Naive thymus-derived CD8-positive, alpha-beta T cell (primary cell): ENCODE data around the gene C9orf50. TPM values are rescaled to one million over a fixed set of nuclear protein-coding genes. Genes with fewer than 3 reads are reported as not detected.

ENCODE experiments used
- ATAC-seq, 2 donors: fragments of 150-1000 bp; cut with Tn5 transposase in 1 of 2; sonication (Bioruptor Pico), chemical (Tn5 transposase) in 1 of 2; 1 replicate in 1 of 2; 2 replicates in 1 of 2; pipeline ENCODE4 v1.10.0; 2021; ENCODE audit warnings: mild to moderate bottlenecking in 2 of 2, moderate library complexity in 2 of 2
- POLR2A ChIA-PET: fragments of 350-600 bp; sonication (Branson Sonifier 250); formaldehyde crosslinking; loops from one replicate; lab custom pipeline; 2021; ENCODE audit warnings: antibody characterized with exemption; lab: Charles Lee
- DNase-seq, 10 donors: peaks; one replicate each; pipeline versions ENCODE4 v3.0.0 to v3.0.0-alpha.2; 2020 to 2022
- H3K27ac Mint-ChIP-seq, 10 donors: one replicate each; pipeline ENCODE4 v1.8.0; 2020 to 2022; ENCODE audit warnings: mild to moderate bottlenecking in 10 of 10, mixed read lengths in 10 of 10, moderate library complexity in 4 of 10, inconsistent platforms in 1 of 10
- H3K27me3 Mint-ChIP-seq, 5 donors: one replicate each; pipeline ENCODE4 v1.8.0; 2021 to 2022; ENCODE audit warnings: mixed read lengths in 5 of 5
- H3K36me3 Mint-ChIP-seq, 3 donors: one replicate each; pipeline ENCODE4 v1.8.0; 2020 to 2022; ENCODE audit warnings: mixed read lengths in 3 of 3, mild to moderate bottlenecking in 2 of 3, inconsistent platforms in 1 of 3
- H3K4me1 Mint-ChIP-seq, 4 donors: one replicate each; pipeline ENCODE4 v1.8.0; 2021 to 2022; ENCODE audit warnings: mixed read lengths in 4 of 4
- H3K4me3 Mint-ChIP-seq, 10 donors: one replicate each; pipeline ENCODE4 v1.8.0; 2020 to 2022; ENCODE audit warnings: mild to moderate bottlenecking in 10 of 10, mixed read lengths in 10 of 10, moderate library complexity in 6 of 10, inconsistent platforms in 1 of 10
- H3K9me3 Mint-ChIP-seq, 9 donors: one replicate each; pipeline ENCODE4 v1.8.0; 2020 to 2022; ENCODE audit warnings: mixed read lengths in 9 of 9, mild to moderate bottlenecking in 3 of 9, inconsistent platforms in 1 of 9, moderate library complexity in 1 of 9
- polyA plus RNA-seq, 3 donors: library from polyadenylated mRNA; unstranded; fragments of 300-500 nt; fragmentation: Illumina TruSeq; gene quantifications; one replicate each; pipeline ENCODE4 v1.2.3, GENCODE V29; 2021
- total RNA-seq, 8 experiments: library from RNA in 2 of 8; stranded (reverse) in 2 of 8; gene quantifications; one replicate each; pipeline ENCODE4 v1.2.3 and lab custom pipeline; 2021 to 2026

Gene C9orf50
- total and polyA plus RNA-seq, 5 experiments from 2014 or later, result not detected

DNA sequence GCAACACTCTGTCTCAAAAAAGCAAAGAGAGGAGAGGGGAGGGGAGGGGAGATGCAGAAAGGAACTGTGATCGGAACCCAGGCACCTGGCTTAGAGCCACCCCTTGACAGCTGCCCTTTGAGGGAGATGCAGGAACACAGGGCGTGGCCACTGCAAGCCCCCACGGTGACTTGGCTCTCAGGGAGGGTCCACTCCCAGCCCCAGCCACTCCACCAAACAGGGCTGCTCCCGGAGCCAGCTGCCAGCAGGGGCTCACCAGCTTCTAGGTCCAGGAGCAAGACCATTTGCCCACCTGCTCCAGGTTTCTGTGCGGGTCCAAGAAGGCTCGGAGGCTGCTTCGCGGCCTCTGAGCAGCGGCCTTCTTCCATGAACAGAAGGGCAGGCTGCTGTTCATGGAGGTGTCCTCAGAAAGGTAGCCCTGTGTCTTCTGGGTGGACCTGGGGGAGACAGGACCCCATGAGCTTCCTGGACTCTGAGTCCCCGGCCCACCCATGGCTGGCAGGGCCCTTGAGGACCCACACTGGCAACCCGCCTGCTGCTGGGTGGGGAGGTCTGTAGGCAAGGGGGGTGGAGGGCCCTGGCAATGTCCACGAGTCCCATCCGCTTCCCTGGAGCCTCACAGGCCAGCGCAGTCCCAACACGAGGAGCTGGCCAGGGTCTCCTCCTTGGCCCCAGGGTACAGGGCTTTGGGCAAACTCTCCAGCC, 7.9 kb downstream of the C9orf50 start:
- POLR2A ChIA-PET, result interaction anchor here (1.2 to 6.1 kb wide), 2 partner anchors 435 to 473 kb away, joined by 3 to 35 read pairs; partner anchors contain the start of gene IER5L
- no peak for ATAC-seq
- H3K9me3 Mint-ChIP-seq, result no peaks in the 10 kb centered on the region
- no peak overlapping the region for H3K4me3 Mint-ChIP-seq
- H3K4me1 Mint-ChIP-seq, result peaks cover 5 to 26% (median 22%) of the 10 kb centered on the region in 4 donors
- H3K27ac Mint-ChIP-seq, result no peak overlapping the region
- DNase-seq, result no peak
- H3K27me3 Mint-ChIP-seq, result peaks cover 0 to 2% (median 0%) of the 10 kb centered on the region in 5 donors
- no peaks in the 10 kb centered on the region for H3K36me3 Mint-ChIP-seq

DNA sequence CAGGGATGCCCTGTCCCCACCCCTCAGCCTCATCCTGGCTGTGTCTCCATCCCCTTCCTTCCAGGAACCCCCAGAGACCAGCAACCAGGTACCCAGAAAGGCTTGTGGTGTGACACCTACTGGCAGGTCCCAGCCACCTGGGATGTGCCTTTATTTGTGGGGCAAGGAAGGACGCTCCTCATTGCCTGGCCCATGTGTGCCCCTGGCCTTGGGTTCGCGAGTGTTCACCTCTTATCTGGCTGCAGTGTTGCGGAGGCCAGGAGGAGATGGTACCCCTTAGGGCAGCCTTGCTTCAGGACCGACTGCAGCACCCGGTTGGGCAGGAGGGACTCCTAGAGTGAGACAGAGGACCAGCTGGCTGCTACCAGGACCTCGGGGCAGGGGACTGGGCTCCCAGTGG, 8.8 kb downstream of the C9orf50 start:
- DNase-seq (no peak), ATAC-seq (no peak)
- POLR2A ChIA-PET, result interaction anchor here (1.2 to 6.1 kb wide), 2 partner anchors 434 to 472 kb away, joined by 3 to 35 read pairs; partner anchors contain the start of gene IER5L
- Mint-ChIP-seq H3K4me1 (peaks cover 9 to 34% (median 29%) of the 10 kb centered on the region in 4 donors), H3K9me3 (no peaks in the 10 kb centered on the region), H3K27me3 (peaks cover 0 to 2% (median 0%) of the 10 kb centered on the region in 5 donors), H3K4me3 (peak overlapping the region in 2 of 10 donors; percentile 6 to 39), H3K27ac (no peak overlapping the region), H3K36me3 (no peaks in the 10 kb centered on the region)

DNA sequence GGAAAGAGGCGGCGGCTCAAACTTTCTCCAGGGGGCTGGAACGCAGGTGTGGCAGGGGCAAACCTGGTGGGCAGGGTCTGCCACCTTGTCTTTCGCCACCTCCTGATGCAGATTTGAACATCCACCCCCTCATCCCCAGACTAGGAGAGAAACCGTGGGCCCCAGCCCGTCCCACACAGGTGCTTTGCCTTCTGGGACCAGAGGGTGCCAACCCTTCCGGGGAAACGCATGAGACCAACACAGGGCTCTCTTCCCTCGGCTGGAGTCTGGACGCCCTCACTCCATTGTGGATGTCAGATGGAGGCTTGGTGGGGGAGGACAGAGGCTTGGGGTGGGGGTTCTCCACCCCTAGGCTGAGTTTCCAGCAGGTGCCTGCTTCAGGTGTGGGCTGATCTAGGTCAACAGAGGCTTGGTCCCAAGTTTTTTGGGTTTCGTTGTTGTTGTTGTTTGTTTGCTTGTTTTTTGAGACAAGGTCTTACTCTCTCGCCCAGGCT, 9.5 kb downstream of the C9orf50 start:
- ATAC-seq, result no peak
- peak overlapping the region in 6 of 10 donors; percentile 11 to 91 (median 68) for H3K27ac Mint-ChIP-seq

DNA sequence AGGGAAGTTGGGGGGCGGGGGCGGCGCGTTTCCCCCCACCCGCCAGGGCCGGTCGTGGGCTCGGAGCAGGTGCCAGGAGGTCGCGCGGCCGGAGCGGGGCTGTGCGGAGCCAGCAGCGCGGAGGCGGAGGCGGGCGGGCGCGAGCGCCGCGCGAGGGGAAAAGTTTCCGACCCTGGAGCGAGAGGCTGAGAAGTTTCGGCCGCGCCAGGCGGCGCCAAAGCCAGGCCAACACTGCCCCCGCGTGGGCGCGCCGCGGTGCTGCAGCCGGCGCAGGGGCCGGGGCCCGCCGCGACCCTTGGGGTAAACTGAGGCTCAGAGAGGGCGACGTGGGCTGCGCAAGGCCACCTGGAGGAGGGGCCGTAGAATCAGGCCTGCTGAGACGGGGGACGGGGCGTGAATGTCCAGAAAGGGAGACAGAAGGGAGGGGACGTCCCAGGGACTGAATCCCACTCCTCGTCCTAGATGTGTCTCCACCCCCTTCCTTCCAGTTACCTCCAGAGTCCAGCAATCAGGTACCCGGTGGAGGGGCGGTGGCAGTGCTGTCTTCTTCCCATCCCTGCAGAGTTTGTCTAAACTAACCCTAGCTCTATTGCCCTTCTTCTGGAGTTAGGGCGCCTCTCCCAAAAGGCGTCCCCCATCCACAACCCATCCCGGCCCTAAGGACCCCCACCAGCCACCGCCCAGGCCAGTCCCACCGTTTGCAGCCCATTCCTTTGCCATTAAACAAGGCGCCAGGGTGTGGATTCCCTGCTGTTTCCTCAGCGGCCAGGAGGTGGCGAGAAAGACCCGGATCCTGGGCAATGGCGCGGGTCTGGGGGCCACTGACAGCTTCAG, 10.2 kb downstream of the C9orf50 start:
- no peaks in the 10 kb centered on the region for H3K9me3 Mint-ChIP-seq
- H3K27ac Mint-ChIP-seq, result peak overlapping the region in 8 of 10 donors; percentile 14 to 91 (median 68)
- H3K36me3 Mint-ChIP-seq, result no peaks in the 10 kb centered on the region
- ATAC-seq, result peak; percentile 73
- POLR2A ChIA-PET, result interaction anchor here (0.6 to 6.1 kb wide), 5 partner anchors 14 to 471 kb away, joined by 3 to 35 read pairs (median 4); no protein-coding TSS in a partner anchor
- peaks cover 10 to 44% (median 38%) of the 10 kb centered on the region in 4 donors for H3K4me1 Mint-ChIP-seq
- H3K27me3 Mint-ChIP-seq, result peaks cover 0 to 1% (median 0%) of the 10 kb centered on the region in 5 donors
- peak overlapping the region; percentile 75 to 91 (median 80) for H3K4me3 Mint-ChIP-seq
- peak; percentile 59 to 82 (median 72) for DNase-seq

More for the DNA sequence above, 9.5 kb downstream of the C9orf50 start:
- no peaks in the 10 kb centered on the region for H3K36me3 Mint-ChIP-seq
- DNase-seq, result no peak
- peaks cover 10 to 38% (median 33%) of the 10 kb centered on the region in 4 donors for H3K4me1 Mint-ChIP-seq
- peak overlapping the region in 6 of 10 donors; percentile 41 to 91 (median 69) for H3K4me3 Mint-ChIP-seq
- POLR2A ChIA-PET, result interaction anchor here (0.6 to 6.1 kb wide), 6 partner anchors 13 to 471 kb away, joined by 3 to 35 read pairs (median 4); partner anchors contain the start of gene IER5L
- H3K27me3 Mint-ChIP-seq, result peaks cover 0 to 2% (median 0%) of the 10 kb centered on the region in 5 donors
- no peaks in the 10 kb centered on the region for H3K9me3 Mint-ChIP-seq

DNA sequence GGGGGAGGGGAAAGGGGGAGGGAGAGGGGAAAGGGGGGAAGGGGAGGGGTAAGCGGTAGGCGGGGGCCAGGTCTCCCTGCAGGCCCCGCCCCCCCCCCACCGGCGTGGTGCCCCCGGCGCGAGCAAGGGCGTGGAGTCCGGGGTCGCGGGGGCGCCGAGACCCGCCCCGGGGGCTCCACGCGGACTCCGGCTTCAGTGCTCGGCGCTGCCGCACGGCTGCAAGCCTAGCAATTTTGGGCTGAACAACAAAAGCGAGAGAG, 10.8 kb downstream of the C9orf50 start:
- Mint-ChIP-seq H3K4me1 (peaks cover 10 to 44% (median 40%) of the 10 kb centered on the region in 4 donors), H3K9me3 (no peaks in the 10 kb centered on the region), H3K36me3 (no peaks in the 10 kb centered on the region), H3K27me3 (no peaks in the 10 kb centered on the region), H3K27ac (peak overlapping the region in 2 of 10 donors; percentile 94), H3K4me3 (peak overlapping the region; percentile 22 to 91 (median 42))
- DNase-seq, result no peak
- POLR2A ChIA-PET, result interaction anchor here (6.1 kb wide), 1 partner anchor 470 kb away, joined by 35 read pairs; no protein-coding TSS in a partner anchor
- no peak for ATAC-seq

DNA sequence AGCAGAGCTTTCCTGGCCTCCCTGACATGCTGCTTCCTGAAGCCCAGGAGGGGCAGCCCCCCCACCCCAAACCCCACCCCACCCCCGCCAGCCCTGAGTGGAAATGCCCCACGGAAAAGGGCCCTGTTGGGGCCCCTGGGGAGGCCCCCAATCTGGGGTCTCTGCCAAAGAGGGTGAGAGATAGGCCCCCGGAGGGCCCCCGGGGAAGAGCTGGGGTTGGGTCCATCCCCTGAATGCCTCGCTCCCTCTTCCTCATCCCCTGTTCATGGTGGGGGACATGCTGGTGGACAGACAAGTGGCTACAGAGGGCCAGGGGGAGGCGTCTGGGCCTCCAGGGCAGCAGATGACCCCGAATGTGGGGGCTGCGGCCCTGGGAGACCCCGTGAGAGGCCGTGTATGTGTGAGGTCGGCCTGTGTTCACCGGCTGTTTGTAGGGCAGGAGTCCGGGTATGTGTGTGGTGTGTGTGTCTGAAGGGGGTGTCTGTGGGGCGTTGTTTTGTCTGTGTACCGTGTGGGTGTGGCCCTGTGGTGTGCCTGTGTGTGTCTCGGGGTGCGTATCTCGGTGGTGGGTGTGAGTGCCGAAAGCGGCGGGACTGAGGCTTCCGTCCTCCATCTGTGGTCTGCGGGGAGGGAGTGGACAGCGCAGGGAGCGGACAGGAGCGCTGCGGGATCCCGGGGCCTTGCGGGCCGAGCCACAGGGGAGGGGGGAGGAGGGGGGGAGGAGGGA, 11.3 kb downstream of the C9orf50 start:
- peaks cover 12 to 48% (median 44%) of the 10 kb centered on the region in 4 donors for H3K4me1 Mint-ChIP-seq
- no peaks in the 10 kb centered on the region for H3K27me3 Mint-ChIP-seq
- no peaks in the 10 kb centered on the region for H3K36me3 Mint-ChIP-seq
- POLR2A ChIA-PET, result interaction anchor here (0.6 to 6.1 kb wide), 10 partner anchors 10 to 470 kb away, joined by 3 to 35 read pairs (median 5); partner anchors contain the start of gene IER5L
- ATAC-seq (peak; percentile 74 to 82), DNase-seq (peak in 9 of 10 donors; percentile 27 to 83 (median 54))
- H3K9me3 Mint-ChIP-seq, result no peaks in the 10 kb centered on the region
- H3K4me3 Mint-ChIP-seq, result peak overlapping the region; percentile 89 to 96 (median 94)
- peak overlapping the region; percentile 90 to 97 (median 95) for H3K27ac Mint-ChIP-seq

DNA sequence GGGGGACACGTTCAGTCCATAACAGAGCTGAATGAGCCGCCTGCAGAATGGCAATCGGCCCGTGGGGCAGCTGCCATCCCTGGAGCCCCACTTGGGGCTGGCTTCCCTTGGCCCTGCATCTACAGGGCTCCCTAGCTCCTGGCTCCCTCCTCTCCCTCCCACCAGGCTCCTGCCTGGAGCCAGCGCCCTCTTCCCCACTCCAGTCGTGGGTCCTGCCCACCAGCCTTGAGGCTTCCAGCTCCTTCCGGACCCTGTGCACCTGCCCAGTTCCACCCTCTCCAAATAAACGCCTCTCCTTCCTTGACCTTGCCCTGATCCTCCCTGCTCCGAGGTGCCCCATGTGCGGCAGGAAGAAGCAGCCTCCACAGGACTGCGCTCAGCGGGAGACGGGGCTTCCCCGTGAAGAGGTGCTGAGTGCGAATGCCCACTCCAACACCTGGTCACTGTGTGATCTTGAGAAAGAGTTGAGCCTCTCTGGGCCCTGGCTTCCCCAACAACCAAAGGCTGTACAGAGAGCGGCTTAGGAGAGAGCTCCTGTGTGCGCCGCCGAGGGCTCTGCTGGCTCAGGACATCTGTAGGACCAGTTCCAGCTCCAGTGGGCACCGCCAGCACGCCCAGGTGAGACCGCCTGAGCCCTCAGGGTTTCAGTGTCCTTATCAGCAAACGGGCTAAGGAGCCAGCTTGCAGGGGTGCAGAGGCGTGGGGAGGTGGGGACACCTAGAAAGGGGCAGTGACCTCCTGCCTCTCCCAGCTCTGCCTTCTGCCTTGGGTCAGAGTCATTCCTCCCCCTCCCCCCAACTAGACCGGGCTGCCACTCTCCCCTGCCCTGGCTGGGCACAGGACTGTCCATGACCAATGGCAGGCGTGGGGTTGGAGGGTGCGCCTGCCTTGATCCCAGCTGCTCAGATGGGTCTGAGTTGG, 12.1 kb downstream of the C9orf50 start:
- Mint-ChIP-seq H3K36me3 (no peaks in the 10 kb centered on the region), H3K4me1 (peaks cover 13 to 53% (median 48%) of the 10 kb centered on the region in 4 donors), H3K27ac (peak overlapping the region in 9 of 10 donors; percentile 4 to 94 (median 63)), H3K9me3 (no peaks in the 10 kb centered on the region), H3K4me3 (peak overlapping the region in 7 of 10 donors; percentile 6 to 91 (median 30)), H3K27me3 (no peaks in the 10 kb centered on the region)
- DNase-seq (no peak), ATAC-seq (no peak)
- POLR2A ChIA-PET, result interaction anchor here (0.8 to 6.1 kb wide), 11 partner anchors 9 to 469 kb away, joined by 3 to 35 read pairs (median 5); partner anchors contain the start of gene IER5L

DNA sequence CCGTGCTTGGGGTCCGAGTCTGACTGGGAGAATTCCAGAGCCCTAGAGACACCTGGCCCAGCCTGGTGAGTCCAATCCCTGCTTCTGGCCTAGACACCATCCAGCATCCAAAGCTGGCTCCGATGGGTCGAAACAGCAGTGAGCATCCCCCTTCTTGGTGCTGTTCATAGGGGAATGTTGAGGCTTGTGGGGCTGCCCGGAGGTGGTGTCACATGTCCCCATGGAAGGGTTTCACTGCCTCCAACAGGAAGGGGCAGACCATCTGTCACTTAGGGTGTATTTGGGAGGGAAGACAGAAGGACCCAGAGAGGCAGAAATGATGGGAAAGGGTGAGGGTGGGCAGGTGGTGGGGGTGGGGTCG, 13.9 kb downstream of the C9orf50 start:
- H3K27ac Mint-ChIP-seq, result peak overlapping the region in 6 of 10 donors; percentile 59 to 93 (median 80)
- H3K27me3 Mint-ChIP-seq, result no peaks in the 10 kb centered on the region
- peak overlapping the region in 1 of 10 donors; percentile 35 for H3K4me3 Mint-ChIP-seq
- no peaks in the 10 kb centered on the region for H3K36me3 Mint-ChIP-seq
- peaks cover 15 to 56% (median 51%) of the 10 kb centered on the region in 4 donors for H3K4me1 Mint-ChIP-seq
- POLR2A ChIA-PET, result interaction anchor here (0.7 to 5.1 kb wide), 3 partner anchors 9 to 429 kb away, joined by 3 to 28 read pairs (median 3); partner anchors contain the start of gene IER5L
- H3K9me3 Mint-ChIP-seq, result no peaks in the 10 kb centered on the region
- no peak for ATAC-seq
- no peak for DNase-seq

DNA sequence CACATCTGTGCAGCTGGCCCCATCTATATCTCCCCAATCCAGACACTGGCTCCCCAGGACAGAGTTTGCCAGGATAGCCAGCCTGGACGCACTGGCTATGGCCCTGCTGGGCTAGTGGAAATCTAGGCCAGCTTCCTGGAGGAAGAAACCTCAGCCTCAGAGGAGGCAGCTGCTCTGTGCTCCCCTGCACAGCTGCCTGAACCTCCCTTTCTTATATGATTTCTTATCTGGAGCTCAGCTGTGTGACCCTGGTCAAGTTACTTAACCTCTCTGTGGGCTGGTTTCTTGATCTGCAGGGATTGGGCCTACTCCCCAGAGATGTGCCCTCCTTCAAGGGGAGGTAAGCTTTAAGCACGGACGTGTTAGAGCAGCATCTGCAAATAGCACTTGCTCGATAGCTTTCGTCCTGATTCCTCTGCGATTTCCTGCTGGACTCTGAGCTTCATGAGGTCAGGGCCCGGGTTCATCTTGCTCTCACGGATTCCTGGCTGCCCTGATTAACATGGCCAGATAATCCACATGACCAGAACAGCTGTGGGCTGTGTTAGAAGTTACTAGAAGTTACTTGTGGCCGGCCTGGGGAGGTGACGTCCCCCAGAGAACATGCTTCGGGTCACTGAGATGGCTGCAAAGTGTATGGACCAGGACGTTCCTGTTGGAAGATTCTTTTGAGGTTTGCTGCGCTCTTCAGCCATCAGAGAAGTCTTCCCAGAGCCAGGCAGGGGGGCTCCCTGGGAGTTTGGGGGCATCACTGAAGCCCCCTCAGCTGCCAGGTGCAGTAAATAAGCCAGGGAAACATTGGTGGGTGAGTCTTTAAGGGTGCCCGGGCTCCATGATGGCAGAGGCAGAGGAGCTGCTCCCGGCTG, 14.5 kb downstream of the C9orf50 start:
- no peak for DNase-seq
- ATAC-seq, result no peak
- H3K4me1 Mint-ChIP-seq, result peaks cover 15 to 54% (median 51%) of the 10 kb centered on the region in 4 donors
- no peaks in the 10 kb centered on the region for H3K27me3 Mint-ChIP-seq
- H3K27ac Mint-ChIP-seq, result peak overlapping the region in 7 of 10 donors; percentile 33 to 93 (median 71)
- no peaks in the 10 kb centered on the region for H3K36me3 Mint-ChIP-seq
- no peaks in the 10 kb centered on the region for H3K9me3 Mint-ChIP-seq
- POLR2A ChIA-PET, result interaction anchor here (0.5 to 5.1 kb wide), 6 partner anchors 8 to 429 kb away, joined by 3 to 28 read pairs (median 4); partner anchors contain the start of gene IER5L
- peak overlapping the region in 1 of 10 donors; percentile 35 for H3K4me3 Mint-ChIP-seq

DNA sequence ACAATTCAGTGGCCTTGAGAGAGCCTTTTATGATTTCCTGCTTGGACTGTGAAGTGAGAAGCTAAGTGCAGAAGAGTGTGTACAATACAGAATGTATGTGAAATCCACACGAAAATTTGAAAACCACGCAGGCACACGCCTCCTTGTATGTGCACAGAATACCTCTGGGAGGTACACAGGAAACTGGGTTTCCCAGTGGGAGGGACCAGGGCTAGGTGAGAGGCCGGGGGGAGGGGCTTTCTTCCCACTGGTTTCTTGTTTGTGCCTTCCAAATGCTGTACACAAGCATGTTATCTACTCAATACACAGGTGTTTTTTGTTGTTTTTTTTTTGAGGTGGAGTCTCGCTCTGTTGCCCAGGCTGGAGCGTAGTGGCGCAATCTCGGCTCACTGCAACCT, 16.1 kb downstream of the C9orf50 start:
- ATAC-seq (peak in 1 of 2 donors; percentile 5), DNase-seq (no peak)
- Mint-ChIP-seq H3K27ac (peak overlapping the region in 6 of 10 donors; percentile 7 to 85 (median 71)), H3K9me3 (no peaks in the 10 kb centered on the region), H3K4me1 (peaks cover 13 to 45% (median 42%) of the 10 kb centered on the region in 4 donors), H3K36me3 (no peaks in the 10 kb centered on the region), H3K27me3 (no peaks in the 10 kb centered on the region), H3K4me3 (peak overlapping the region in 2 of 10 donors; percentile 10 to 27)
- POLR2A ChIA-PET, result interaction anchor here (0.5 to 5.1 kb wide), 4 partner anchors 17 to 427 kb away, joined by 3 to 28 read pairs (median 10); partner anchors contain the start of gene IER5L
